Body of pancreas (tissue), 4 donors: ENCODE measurements around the gene RELA. TPM values are rescaled to one million over a fixed set of nuclear protein-coding genes. Genes with fewer than 3 reads are reported as not detected.

Source experiments
- ATAC-seq: fragments of 150-250 bp; one replicate; pipeline ENCODE4 v1.9.1; 2016
- DNase-seq, 4 donors: peaks; one replicate each; pipeline ENCODE4 v3.0.0-alpha.2; 2019
- H3K27ac ChIP-seq, 4 donors: fragments of 200-600 bp; sonication (generic); 1 replicate in 3 of 4; 2 replicates in 1 of 4; pipeline versions ENCODE4 v1.5.1 to v1.6.1; 2016 to 2019; ENCODE audit warnings: mild to moderate bottlenecking in 1 of 4, mixed read lengths in 1 of 4, moderate library complexity in 1 of 4
- H3K27me3 ChIP-seq, 2 donors: fragments of 200-600 bp; sonication (generic); one replicate each; pipeline ENCODE4 v1.6.0; 2016; ENCODE audit warnings: mild to moderate bottlenecking in 1 of 2
- H3K36me3 ChIP-seq, 2 donors: fragments of 200-600 bp; sonication (generic); replicated peaks in 1 of 2; 2 replicates each; pipeline ENCODE4 v1.5.1; 2016; ENCODE audit warnings: low read depth in 2 of 2; ENCODE audit not compliant: insufficient read depth in 1 of 2
- H3K4me1 ChIP-seq: fragments of 200-600 bp; sonication (generic); one replicate; pipeline ENCODE4 v1.6.0; 2016
- H3K4me3 ChIP-seq, 2 donors: fragments of 200-600 bp; sonication (generic); 1 replicate in 1 of 2; 2 replicates in 1 of 2; pipeline ENCODE4 v1.5.1; 2016 to 2019
- H3K9me3 ChIP-seq, 3 donors: fragments of 200-600 bp; sonication (generic); 1 replicate in 2 of 3; 2 replicates in 1 of 3; pipeline ENCODE4 v1.5.1; 2016
- CTCF ChIP-seq, 7 experiments: fragments of 450-650 bp in 4 of 7; fragments of 200-600 bp in 3 of 7; sonication (generic) in 3 of 7; IDR thresholded peaks; one replicate each; pipeline ENCODE4 v1.5.1; 2016 to 2019; ENCODE audit warnings: antibody characterized with exemption in 7 of 7
- POLR2A ChIP-seq, 3 donors: fragments of 450-650 bp; IDR thresholded peaks; one replicate each; pipeline ENCODE4 v1.6.1; 2016; ENCODE audit warnings: antibody characterized with exemption in 3 of 3, mild to moderate bottlenecking in 2 of 3
- WGBS, 2 donors: methylation state at CpG; one replicate each; pipeline ENCODE4 v1.1.5; 2017; 5-methylcytosine and 5-hydroxymethylcytosine counted together
- intact Hi-C: fragments of 100-400 bp; cut with DNase I; formaldehyde crosslinking; loops from one replicate; pipeline ENCODE4 v1.15.1; 2023
- total RNA-seq, 2 donors: library from RNA; depleted of rRNA; stranded (reverse); fragments of >200 nt; gene quantifications; one replicate each; pipeline ENCODE4 v1.1.0, GENCODE V29; 2016

RELA gene
- total RNA-seq, 2 donors from 2014 or later: 27.5 to 45.8 TPM

DNA sequence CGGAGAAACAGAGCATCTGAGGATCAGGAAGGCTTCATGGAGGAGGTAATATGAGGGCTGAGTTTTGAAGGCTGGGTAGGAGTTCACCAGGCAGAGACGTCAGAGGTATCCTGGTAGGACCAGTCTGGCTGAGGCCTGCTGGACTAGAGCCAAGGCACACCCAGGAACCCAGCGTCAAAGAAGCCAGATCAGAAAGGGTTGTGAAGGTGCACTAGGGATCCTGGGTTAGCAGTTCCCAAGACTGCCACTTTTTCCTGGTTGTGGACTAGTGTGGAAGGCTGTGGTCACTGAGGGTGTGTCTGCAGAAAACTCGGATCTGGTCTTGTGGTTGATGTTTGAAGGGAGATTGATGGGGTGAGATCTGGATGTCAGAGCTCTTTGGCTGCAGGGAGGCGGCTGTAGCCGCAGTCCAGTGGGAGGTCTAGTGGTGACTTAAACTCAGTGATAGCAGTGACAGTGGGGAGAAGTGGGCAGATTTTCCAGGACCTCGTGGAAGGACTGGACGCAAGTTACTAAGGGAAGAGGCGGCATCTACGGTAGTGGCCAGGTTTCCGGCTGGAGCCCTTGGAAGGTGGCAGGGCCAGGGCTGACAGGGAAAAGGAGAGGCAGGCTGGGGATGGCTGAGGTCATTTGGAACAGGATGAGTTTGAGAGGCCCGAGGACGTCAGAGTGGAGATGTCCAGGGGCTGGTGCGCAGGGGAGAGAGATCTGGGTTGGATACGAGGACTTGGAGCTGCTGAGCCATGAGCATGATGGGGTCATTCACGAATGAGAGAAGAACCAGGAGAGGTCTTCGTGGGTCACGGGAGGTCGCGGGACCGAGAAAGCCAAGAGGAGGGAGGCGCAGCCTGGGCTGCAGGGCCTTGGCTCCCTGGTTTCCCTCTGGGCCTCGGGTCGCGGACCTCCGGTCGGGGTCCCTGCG, 10.9 kb downstream of the RELA start:
- DNase-seq: peak in 3 of 4 donors; percentile 55 to 69 (median 63)
- intact Hi-C loops: no loop called here
- H3K27ac ChIP-seq: peak overlapping the region; percentile 74 to 97 (median 92)
- peak overlapping the region in 1 of 2 donors; percentile 6 for H3K4me3 ChIP-seq
- peak; percentile 2 for ATAC-seq
- WGBS, 2 donors: 38 to 39% methylated on average over 27 to 28 of the region's 28 CpGs
- TF ChIP-seq POLR2A (IDR thresholded peaks at IDR 0.05) (no peak), CTCF (IDR thresholded peaks at IDR 0.05) (no peak)
- H3K27me3 ChIP-seq: no peaks in the 10 kb centered on the region
- H3K4me1 ChIP-seq: peaks cover 45% of the 10 kb centered on the region
- no peaks in the 10 kb centered on the region for H3K9me3 ChIP-seq
- peaks cover 0 to 13% of the 10 kb centered on the region in 2 donors for H3K36me3 ChIP-seq

GRCh38 chr11:65651339-65651588, 11.5 kb downstream of the RELA start:
- no peak for TF ChIP-seq POLR2A (IDR thresholded peaks at IDR 0.05)
- no peak for TF ChIP-seq CTCF (IDR thresholded peaks at IDR 0.05)
- WGBS, 2 donors: 70 to 95% methylated on average over 2 to 3 of the region's 3 CpGs
- no peaks in the 10 kb centered on the region for H3K9me3 ChIP-seq
- H3K4me1 ChIP-seq: peaks cover 49% of the 10 kb centered on the region
- H3K27ac ChIP-seq: peak overlapping the region in 3 of 4 donors; percentile 86 to 97 (median 97)
- DNase-seq (no peak), ATAC-seq (no peak)
- intact Hi-C loops: no loop called here
- H3K36me3 ChIP-seq: peaks cover 0 to 10% of the 10 kb centered on the region in 2 donors
- no peak overlapping the region for H3K4me3 ChIP-seq
- no peaks in the 10 kb centered on the region for H3K27me3 ChIP-seq

- H3K4me3 ChIP-seq: no peak overlapping the region
- ATAC-seq (no peak), DNase-seq (peak in 1 of 4 donors; percentile 20)
- 75 to 85% methylated on average over 7 to 20 of the region's 20 CpGs for WGBS, 2 donors
- H3K9me3 ChIP-seq: no peaks in the 10 kb centered on the region
- H3K27me3 ChIP-seq: no peaks in the 10 kb centered on the region
- intact Hi-C loops: no loop called here
- peaks cover 0 to 7% of the 10 kb centered on the region in 2 donors for H3K36me3 ChIP-seq
- H3K4me1 ChIP-seq: peaks cover 49% of the 10 kb centered on the region
- no peak overlapping the region for H3K27ac ChIP-seq
- TF ChIP-seq CTCF (IDR thresholded peaks at IDR 0.05): no peak
- TF ChIP-seq POLR2A (IDR thresholded peaks at IDR 0.05): no peak
Measured at GRCh38 chr11:65650547-65651338, 12.0 kb downstream of the RELA start.

DNA sequence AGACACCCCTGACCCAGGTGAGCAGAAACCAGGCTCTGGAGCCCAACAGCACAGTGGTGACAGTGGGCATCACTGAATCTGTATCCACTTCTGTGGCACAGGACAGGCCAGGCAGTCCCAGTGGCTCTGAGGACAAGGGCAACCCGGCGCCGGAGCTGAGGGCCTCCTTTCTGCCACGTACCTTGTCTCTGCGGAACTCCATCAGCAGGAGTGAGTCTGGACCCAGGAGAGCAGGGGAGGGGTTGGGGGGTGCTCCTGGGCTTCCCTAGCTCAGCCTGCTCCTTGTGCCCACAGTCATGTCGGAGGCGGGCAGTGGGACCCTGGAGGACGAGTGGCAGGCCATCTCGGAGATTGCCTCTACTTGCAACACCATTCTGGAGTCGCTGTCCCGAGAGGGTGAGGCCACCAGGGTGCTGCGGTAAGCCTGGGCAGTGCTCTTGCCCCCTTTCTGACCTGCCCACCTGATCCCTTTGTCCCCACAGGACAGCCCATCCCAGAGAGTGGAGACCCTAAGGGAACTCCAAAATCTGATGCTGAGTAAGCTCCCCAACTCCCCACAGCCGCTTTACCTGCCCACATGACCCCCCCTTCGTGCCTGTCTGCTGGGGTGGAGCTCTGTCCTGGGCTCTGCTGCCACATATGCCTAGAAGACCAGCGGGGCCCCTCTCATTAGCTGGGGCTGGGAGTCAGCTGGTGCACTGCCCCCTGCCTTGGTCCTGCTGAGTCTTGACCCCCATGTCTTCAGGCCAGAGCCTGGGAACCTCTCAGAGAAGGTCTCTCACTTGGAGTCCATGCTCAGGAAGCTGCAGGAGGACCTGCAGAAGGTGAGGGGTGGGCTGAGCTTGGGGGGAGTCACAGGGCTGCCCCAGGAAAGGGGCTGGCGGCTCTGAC, 12.8 kb downstream of the RELA start:
- Histone ChIP-seq H3K4me1 (peaks cover 49% of the 10 kb centered on the region), H3K9me3 (no peaks in the 10 kb centered on the region), H3K27me3 (no peaks in the 10 kb centered on the region), H3K36me3 (no peaks in the 10 kb centered on the region), H3K27ac (no peak overlapping the region), H3K4me3 (no peak overlapping the region)
- intact Hi-C loops: no loop called here
- 89 to 94% methylated on average over 6 to 16 of the region's 16 CpGs for WGBS, 2 donors
- ATAC-seq (no peak), DNase-seq (no peak)
- TF ChIP-seq CTCF (IDR thresholded peaks at IDR 0.05) (no peak), POLR2A (IDR thresholded peaks at IDR 0.05) (no peak)
